NT2/D1 (cell line): Measurements from ENCODE around the gene SOHLH2.

Experiments
- SUZ12 ChIP-seq: IDR thresholded peaks from 2 replicates; pipeline ENCODE4 v1.6.1; 2011; ENCODE audit not compliant: insufficient read length, insufficient read depth; ENCODE audit errors: extremely low read depth
- ZNF274 ChIP-seq: IDR thresholded peaks from 2 replicates; pipeline ENCODE4 v1.6.1; 2011; ENCODE audit warnings: mild to moderate bottlenecking, low read depth, low read length

GRCh38 chr13:36151591-36151990 is 62.8 kb downstream of the SOHLH2 start:
- TF ChIP-seq SUZ12 (no peak), ZNF274 (no peak)
